MM.1S (cell line): ENCODE measurements around the gene FGF3.

ENCODE experiments used
- DNase-seq: peaks from one replicate; pipeline ENCODE4 v3.0.0-alpha.2; 2015
- H2AFZ ChIP-seq: fragments of 300-600 bp; sonication (generic); 2 replicates; pipeline ENCODE4 v1.6.0; 2016; ENCODE audit warnings: antibody characterized with exemption, low read length
- H3F3A ChIP-seq: fragments of 300-600 bp; sonication (generic); 2 replicates; pipeline ENCODE4 v1.6.1; 2016; ENCODE audit warnings: mild to moderate bottlenecking, antibody characterized with exemption, low read length, moderate library complexity, mixed read lengths; ENCODE audit not compliant: insufficient read depth
- H3K27ac ChIP-seq: fragments of 300-600 bp; sonication (generic); 2 replicates; pipeline ENCODE4 v1.5.1; 2016; ENCODE audit warnings: mild to moderate bottlenecking, low read length
- H3K27me3 ChIP-seq: fragments of 300-600 bp; sonication (generic); replicated peaks from 2 replicates; pipeline ENCODE4 v1.6.0; 2016; ENCODE audit warnings: low read length; ENCODE audit not compliant: insufficient read depth
- H3K36me3 ChIP-seq: fragments of 300-600 bp; sonication (generic); replicated peaks from 2 replicates; pipeline ENCODE4 v1.6.1; 2016; ENCODE audit warnings: mild to moderate bottlenecking, low read length, mixed read lengths; ENCODE audit not compliant: insufficient read depth
- H3K4me1 ChIP-seq: fragments of 300-600 bp; sonication (generic); 2 replicates; pipeline ENCODE4 v1.6.1; 2016; ENCODE audit warnings: low read length, mixed read lengths
- H3K4me2 ChIP-seq: fragments of 300-600 bp; sonication (generic); 2 replicates; pipeline ENCODE4 v1.6.0; 2016; ENCODE audit warnings: low read depth, low read length
- H3K4me3 ChIP-seq: fragments of 300-600 bp; sonication (generic); 2 replicates; pipeline ENCODE4 v1.5.1; 2016; ENCODE audit warnings: low read length, mixed read lengths
- H3K79me2 ChIP-seq: fragments of 300-600 bp; sonication (generic); 2 replicates; pipeline ENCODE4 v1.6.1; 2016; ENCODE audit warnings: mixed run types, low read length, mixed read lengths
- H3K9ac ChIP-seq: fragments of 300-600 bp; sonication (generic); 2 replicates; pipeline ENCODE4 v1.6.1; 2016; ENCODE audit warnings: low read length, mixed read lengths
- H3K9me2 ChIP-seq: fragments of 300-600 bp; sonication (generic); replicated peaks from 2 replicates; pipeline ENCODE4 v1.6.1; 2016; ENCODE audit warnings: mild to moderate bottlenecking, low read length, mixed read lengths; ENCODE audit not compliant: insufficient read depth
- H3K9me3 ChIP-seq: fragments of 300-600 bp; sonication (generic); replicated peaks from 2 replicates; pipeline ENCODE4 v1.6.1; 2016; ENCODE audit warnings: mild to moderate bottlenecking, low read length, mixed read lengths; ENCODE audit not compliant: insufficient read depth
- H4K20me1 ChIP-seq: fragments of 300-600 bp; sonication (generic); 2 replicates; pipeline ENCODE4 v1.6.1; 2016; ENCODE audit warnings: mild to moderate bottlenecking, low read length, moderate library complexity, mixed read lengths; ENCODE audit not compliant: insufficient read depth
- CTCF ChIP-seq: fragments of 300-600 bp; sonication (generic); IDR thresholded peaks from 2 replicates; pipeline ENCODE4 v1.5.1; 2016; ENCODE audit warnings: antibody characterized with exemption, low read length, mixed read lengths
- EZH2 ChIP-seq: fragments of 300-600 bp; sonication (generic); optimal IDR thresholded peaks from 2 replicates; pipeline ENCODE3; 2017; ENCODE audit warnings: low read depth, mild to moderate bottlenecking, antibody characterized with exemption, low read length, mixed read lengths
- EZH2phosphoT487 ChIP-seq: fragments of 300-600 bp; sonication (generic); IDR thresholded peaks from 2 replicates; pipeline ENCODE4 v1.6.1; 2018; ENCODE audit warnings: antibody characterized with exemption, low read length

The FGF3 gene

GRCh38 chr11:69855421-69855820, 36.2 kb upstream of the FGF3 start:
- H3K36me3 ChIP-seq, result no peaks in the 10 kb centered on the region
- no peak for TF ChIP-seq EZH2
- TF ChIP-seq EZH2phosphoT487, result no peak
- TF ChIP-seq CTCF, result no peak
- H3K27ac ChIP-seq, result no peak overlapping the region

GRCh38 chr11:69854713-69855112, 35.5 kb upstream of the FGF3 start:
- H3K27ac ChIP-seq, result no peak overlapping the region
- H3K27me3 ChIP-seq, result peaks cover 91% of the 10 kb centered on the region
- H3K36me3 ChIP-seq, result no peaks in the 10 kb centered on the region
- H2AFZ ChIP-seq, result no peak overlapping the region
- H3K9me2 ChIP-seq, result no peaks in the 10 kb centered on the region
- no peak overlapping the region for H3K4me2 ChIP-seq
- H3K4me3 ChIP-seq, result no peak overlapping the region
- TF ChIP-seq CTCF (no peak), EZH2phosphoT487 (no peak), EZH2 (no peak)
- no peak overlapping the region for H3K9ac ChIP-seq
- H3K4me1 ChIP-seq, result no peaks in the 10 kb centered on the region
- 0 out of 2 replicates have a peak, but pooled peaks cover 3% of the 10 kb centered on the region for H4K20me1 ChIP-seq
- no peaks in the 10 kb centered on the region for H3K79me2 ChIP-seq
- no peaks in the 10 kb centered on the region for H3K9me3 ChIP-seq
- no peaks in the 10 kb centered on the region for H3F3A ChIP-seq
- DNase-seq, result no peak

More at GRCh38 chr11:69855421-69855820, 36.2 kb upstream of the FGF3 start:
- H2AFZ ChIP-seq, result no peak overlapping the region
- H3K4me3 ChIP-seq, result no peak overlapping the region
- peaks cover 92% of the 10 kb centered on the region for H3K27me3 ChIP-seq
- no peaks in the 10 kb centered on the region for H3F3A ChIP-seq
- H3K4me1 ChIP-seq, result no peaks in the 10 kb centered on the region
- no peak for DNase-seq
- no peak overlapping the region for H3K4me2 ChIP-seq
- H3K9ac ChIP-seq, result no peak overlapping the region
- H3K9me2 ChIP-seq, result no peaks in the 10 kb centered on the region
- no peaks in the 10 kb centered on the region for H3K79me2 ChIP-seq
- no peaks in the 10 kb centered on the region for H3K9me3 ChIP-seq
- 0 out of 2 replicates have a peak, but pooled peaks cover 3% of the 10 kb centered on the region for H4K20me1 ChIP-seq

- TF ChIP-seq EZH2phosphoT487 (no peak), EZH2 (no peak), CTCF (no peak)
- Histone ChIP-seq H3K9me3 (no peaks in the 10 kb centered on the region), H3K79me2 (no peaks in the 10 kb centered on the region), H3F3A (no peaks in the 10 kb centered on the region), H3K27me3 (peaks cover 82% of the 10 kb centered on the region), H3K4me2 (no peak overlapping the region), H2AFZ (no peak overlapping the region), H3K9ac (no peak overlapping the region), H3K9me2 (no peaks in the 10 kb centered on the region), H3K27ac (no peak overlapping the region), H4K20me1 (no peaks in the 10 kb centered on the region), H3K4me1 (no peaks in the 10 kb centered on the region), H3K36me3 (no peaks in the 10 kb centered on the region), H3K4me3 (no peak overlapping the region)
- DNase-seq, result no peak
Measured at GRCh38 chr11:69852056-69852455, 32.8 kb upstream of the FGF3 start.
